Measurements from ENCODE around the gene TEX19. TPM values are rescaled to one million over a fixed set of nuclear protein-coding genes. Genes with fewer than 3 reads are reported as not detected.
A peak's percentile ranks its signal among the peaks of the same experiment; 100 is the strongest.

Gene TEX19
- total RNA-seq, 1 donor = under 0.01 TPM

- peak; percentile 62 for DNase-seq (ENCODE audit: insufficient read length, low spot score, missing footprints)
- TF ChIP-seq, protein P1, sequence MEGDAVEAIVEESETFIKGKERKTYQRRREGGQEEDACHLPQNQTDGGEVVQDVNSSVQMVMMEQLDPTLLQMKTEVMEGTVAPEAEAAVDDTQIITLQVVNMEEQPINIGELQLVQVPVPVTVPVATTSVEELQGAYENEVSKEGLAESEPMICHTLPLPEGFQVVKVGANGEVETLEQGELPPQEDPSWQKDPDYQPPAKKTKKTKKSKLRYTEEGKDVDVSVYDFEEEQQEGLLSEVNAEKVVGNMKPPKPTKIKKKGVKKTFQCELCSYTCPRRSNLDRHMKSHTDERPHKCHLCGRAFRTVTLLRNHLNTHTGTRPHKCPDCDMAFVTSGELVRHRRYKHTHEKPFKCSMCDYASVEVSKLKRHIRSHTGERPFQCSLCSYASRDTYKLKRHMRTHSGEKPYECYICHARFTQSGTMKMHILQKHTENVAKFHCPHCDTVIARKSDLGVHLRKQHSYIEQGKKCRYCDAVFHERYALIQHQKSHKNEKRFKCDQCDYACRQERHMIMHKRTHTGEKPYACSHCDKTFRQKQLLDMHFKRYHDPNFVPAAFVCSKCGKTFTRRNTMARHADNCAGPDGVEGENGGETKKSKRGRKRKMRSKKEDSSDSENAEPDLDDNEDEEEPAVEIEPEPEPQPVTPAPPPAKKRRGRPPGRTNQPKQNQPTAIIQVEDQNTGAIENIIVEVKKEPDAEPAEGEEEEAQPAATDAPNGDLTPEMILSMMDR (IDR thresholded peaks at IDR 0.05; ENCODE audit: extremely low read depth, low read depth, low read length) = no peak
- Histone ChIP-seq H3K36me3 (ENCODE audit: insufficient read depth, low read length) (no peaks in the 10 kb centered on the region), H3K4me2 (ENCODE audit: insufficient read depth, low read length) (no peak overlapping the region), H4K20me1 (ENCODE audit: insufficient read depth, low read length) (no peaks in the 10 kb centered on the region), H3K4me1 (ENCODE audit: insufficient read depth, low read length) (peaks cover 8% of the 10 kb centered on the region), H3K27ac (ENCODE audit: low read depth, low read length) (no peak overlapping the region), H3K4me3 (ENCODE audit: insufficient read depth, low read length) (no peak overlapping the region), H3K9me3 (ENCODE audit: low read depth, low read length) (no peaks in the 10 kb centered on the region), H2AFZ (ENCODE audit: low read length) (no peak overlapping the region), H3K27me3 (ENCODE audit: insufficient read depth, low read length) (peaks cover 50% of the 10 kb centered on the region), H3K79me2 (ENCODE audit: insufficient read depth, low read length) (no peaks in the 10 kb centered on the region)
Measured at GRCh38 chr17:82382933-82383255, 23.8 kb downstream of the TEX19 start.

DNA sequence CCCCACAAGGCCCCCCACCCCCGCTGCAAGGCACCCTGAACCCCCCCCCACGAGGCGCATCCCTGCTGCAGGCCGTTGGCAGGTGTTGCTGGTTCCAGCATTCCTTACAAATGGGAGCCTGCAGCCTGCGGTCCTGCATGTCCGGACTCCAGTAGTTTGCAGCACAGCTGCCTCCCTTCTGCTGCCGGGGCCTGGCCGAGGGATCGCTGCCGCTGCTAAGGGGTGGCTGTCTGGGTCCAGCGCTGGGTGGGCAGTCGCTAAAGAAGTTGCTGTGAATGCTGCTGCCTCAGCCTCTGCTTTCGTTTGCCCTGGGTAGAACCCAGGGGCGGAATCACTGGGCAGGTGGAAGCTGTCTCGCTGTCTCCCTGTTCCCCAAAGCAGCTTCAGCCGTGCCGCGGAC lies 24.4 kb downstream of the TEX19 start:
- Histone ChIP-seq H3K27ac (ENCODE audit: low read depth, low read length) (no peak overlapping the region), H3K9me3 (ENCODE audit: low read depth, low read length) (no peaks in the 10 kb centered on the region), H3K4me2 (ENCODE audit: insufficient read depth, low read length) (no peak overlapping the region), H3K27me3 (ENCODE audit: insufficient read depth, low read length) (peaks cover 49% of the 10 kb centered on the region), H3K36me3 (ENCODE audit: insufficient read depth, low read length) (no peaks in the 10 kb centered on the region), H4K20me1 (ENCODE audit: insufficient read depth, low read length) (no peaks in the 10 kb centered on the region), H3K79me2 (ENCODE audit: insufficient read depth, low read length) (no peaks in the 10 kb centered on the region), H2AFZ (ENCODE audit: low read length) (no peak overlapping the region), H3K4me1 (ENCODE audit: insufficient read depth, low read length) (peaks cover 8% of the 10 kb centered on the region), H3K4me3 (ENCODE audit: insufficient read depth, low read length) (no peak overlapping the region)
- TF ChIP-seq, protein P1 (IDR thresholded peaks at IDR 0.05; ENCODE audit: extremely low read depth, low read depth, low read length) = no peak
- DNase-seq (ENCODE audit: insufficient read length, low spot score, missing footprints) = peak; percentile 87

DNA sequence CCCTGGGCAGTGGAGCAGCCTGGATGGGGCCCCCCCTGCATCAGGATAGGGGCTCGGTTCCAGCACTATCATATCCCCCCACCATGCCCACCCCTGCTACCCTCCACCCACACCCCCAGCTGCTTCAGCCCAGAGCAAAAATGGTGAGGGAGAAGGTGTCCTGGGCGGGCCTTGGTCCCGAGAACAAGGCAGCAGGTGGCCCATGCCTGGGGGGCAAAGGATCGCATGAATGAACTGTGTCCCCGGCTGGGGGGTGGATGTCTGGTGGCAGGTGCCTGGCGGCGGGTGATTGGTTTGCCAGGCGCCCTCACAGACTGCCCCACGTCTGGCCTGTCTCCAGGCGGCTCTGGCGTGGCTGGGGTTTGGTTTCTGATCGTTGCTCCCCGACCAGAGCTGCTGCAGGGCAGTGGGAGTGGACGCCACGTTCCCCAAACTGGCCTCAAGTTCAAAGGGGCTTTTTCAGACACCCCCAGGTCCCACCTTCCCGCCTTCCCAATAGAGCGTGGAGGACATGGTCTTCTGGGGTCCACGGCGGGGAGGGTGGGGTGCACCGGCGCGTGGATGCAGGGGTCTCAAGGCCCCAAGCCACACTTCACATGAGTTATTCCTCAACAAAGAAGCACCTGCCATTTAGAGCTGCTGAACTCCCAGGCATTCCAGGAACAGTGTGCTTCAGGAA lies 25.1 kb downstream of the TEX19 start:
- peak; percentile 86 for DNase-seq (ENCODE audit: insufficient read length, low spot score, missing footprints)
- no peaks in the 10 kb centered on the region for H3K9me3 ChIP-seq (ENCODE audit: low read depth, low read length)
- no peaks in the 10 kb centered on the region for H4K20me1 ChIP-seq (ENCODE audit: insufficient read depth, low read length)
- H3K4me3 ChIP-seq (ENCODE audit: insufficient read depth, low read length) = no peak overlapping the region
- peaks cover 44% of the 10 kb centered on the region for H3K27me3 ChIP-seq (ENCODE audit: insufficient read depth, low read length)
- no peaks in the 10 kb centered on the region for H3K36me3 ChIP-seq (ENCODE audit: insufficient read depth, low read length)
- no peak overlapping the region for H2AFZ ChIP-seq (ENCODE audit: low read length)
- H3K79me2 ChIP-seq (ENCODE audit: insufficient read depth, low read length) = no peaks in the 10 kb centered on the region
- peaks cover 8% of the 10 kb centered on the region for H3K4me1 ChIP-seq (ENCODE audit: insufficient read depth, low read length)
- TF ChIP-seq, protein P1 (IDR thresholded peaks at IDR 0.05; ENCODE audit: extremely low read depth, low read depth, low read length) = no peak
- H3K4me2 ChIP-seq (ENCODE audit: insufficient read depth, low read length) = no peak overlapping the region
- no peak overlapping the region for H3K27ac ChIP-seq (ENCODE audit: low read depth, low read length)

DNA sequence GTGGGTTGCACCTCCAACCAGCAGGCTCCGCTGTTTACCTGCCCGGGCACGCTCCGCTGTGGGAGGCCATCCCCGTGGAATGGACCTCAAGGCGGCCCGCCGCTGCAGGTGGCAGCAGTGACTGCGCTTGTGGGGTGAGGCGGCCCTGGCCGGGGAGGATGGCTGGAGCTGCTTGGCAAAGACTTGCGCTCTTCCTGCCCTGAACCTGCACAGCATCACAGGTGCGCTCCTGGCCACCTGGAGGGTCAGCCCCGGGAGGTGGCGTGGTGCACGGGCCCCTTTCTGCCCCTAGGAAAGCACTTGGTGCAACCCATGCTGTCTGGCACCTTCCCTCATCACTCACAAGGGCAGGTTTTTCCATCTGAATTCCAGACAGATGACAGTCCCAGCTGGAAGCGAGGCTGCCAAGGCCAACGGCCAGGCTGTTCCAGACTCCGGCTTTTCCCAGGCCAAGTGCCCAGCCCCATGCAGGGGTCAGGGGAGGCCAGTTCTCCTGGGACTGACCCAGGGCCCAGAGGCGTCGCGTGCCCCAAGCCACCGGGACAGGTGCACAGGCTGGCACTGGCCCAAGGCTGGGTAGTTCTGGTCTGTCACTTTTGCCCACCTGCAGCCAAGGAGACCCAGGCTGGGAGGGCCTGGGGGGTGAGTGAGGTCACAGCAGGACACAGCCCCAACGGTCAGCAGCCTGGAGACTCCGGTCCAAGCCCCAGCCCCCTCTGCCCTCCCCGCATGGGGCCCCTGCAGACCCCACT lies 25.9 kb downstream of the TEX19 start:
- H4K20me1 ChIP-seq (ENCODE audit: insufficient read depth, low read length) = no peaks in the 10 kb centered on the region
- peaks cover 39% of the 10 kb centered on the region for H3K27me3 ChIP-seq (ENCODE audit: insufficient read depth, low read length)
- DNase-seq (ENCODE audit: insufficient read length, low spot score, missing footprints) = peak; percentile 98
- H2AFZ ChIP-seq (ENCODE audit: low read length) = no peak overlapping the region
- H3K27ac ChIP-seq (ENCODE audit: low read depth, low read length) = no peak overlapping the region
- no peaks in the 10 kb centered on the region for H3K79me2 ChIP-seq (ENCODE audit: insufficient read depth, low read length)
- peaks cover 8% of the 10 kb centered on the region for H3K4me1 ChIP-seq (ENCODE audit: insufficient read depth, low read length)
- H3K4me3 ChIP-seq (ENCODE audit: insufficient read depth, low read length) = no peak overlapping the region
- no peaks in the 10 kb centered on the region for H3K9me3 ChIP-seq (ENCODE audit: low read depth, low read length)
- TF ChIP-seq, protein P1 (IDR thresholded peaks at IDR 0.05; ENCODE audit: extremely low read depth, low read depth, low read length) = no peak
- H3K36me3 ChIP-seq (ENCODE audit: insufficient read depth, low read length) = no peaks in the 10 kb centered on the region
- H3K4me2 ChIP-seq (ENCODE audit: insufficient read depth, low read length) = no peak overlapping the region

Measured in osteoblast (primary cell).